SK-N-SH (cell line): Measurements from ENCODE around the gene HIRA.

Experiments used
- GABPA ChIP-seq: IDR thresholded peaks from 2 replicates; pipeline ENCODE4 v1.4.0; 2012; ENCODE audit warnings: low read depth, mild to moderate bottlenecking
- TF ChIP-seq, protein P1 (sequence below): fragments of 200-600 bp; sonication (generic); IDR thresholded peaks from 2 replicates; pipeline ENCODE4 v1.6.1; 2017; ENCODE audit warnings: antibody characterized with exemption, mild to moderate bottlenecking, moderate library complexity
- TF ChIP-seq, protein P2 (sequence below): fragments of 150-350 bp; IDR thresholded peaks from 2 replicates; pipeline ENCODE4 v1.6.1; 2016; ENCODE audit warnings: mild to moderate bottlenecking, low read depth, low read length
- TF ChIP-seq, protein P3 (sequence below): IDR thresholded peaks from 2 replicates; pipeline ENCODE4 v1.6.1; 2012; ENCODE audit warnings: mild to moderate bottlenecking, low read depth, low read length, moderate library complexity

DNA sequence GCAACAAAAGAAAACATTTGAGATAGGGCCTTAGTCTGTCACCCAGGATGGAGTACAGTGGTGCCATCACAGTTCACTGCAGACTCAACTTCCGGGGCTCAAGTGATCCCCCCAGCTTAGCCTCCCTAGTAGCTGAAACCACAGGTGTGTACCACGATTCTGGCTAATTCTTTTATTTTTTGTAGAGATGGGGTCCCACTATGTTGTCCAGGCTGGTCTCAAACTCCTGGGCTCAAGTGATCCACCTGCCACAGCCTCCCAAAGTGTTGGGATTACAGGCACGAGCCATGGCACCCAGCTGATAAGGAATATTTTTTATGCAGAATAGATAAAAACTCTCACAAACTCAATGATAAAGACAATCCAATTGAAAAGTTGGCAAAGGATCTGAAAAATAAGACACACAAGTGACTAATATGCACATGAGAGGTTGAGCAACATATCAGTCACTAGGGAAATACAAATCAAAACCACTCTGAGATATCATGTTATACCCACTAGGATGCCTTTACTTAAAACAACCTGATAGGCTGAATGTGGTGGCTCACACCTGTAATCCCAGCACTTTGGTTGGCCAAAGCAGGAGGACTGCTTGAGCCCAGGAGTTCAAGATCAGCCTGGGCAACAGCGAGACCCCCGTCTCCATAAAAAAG, 106.1 kb downstream of the HIRA start:
- TF ChIP-seq, protein P1, sequence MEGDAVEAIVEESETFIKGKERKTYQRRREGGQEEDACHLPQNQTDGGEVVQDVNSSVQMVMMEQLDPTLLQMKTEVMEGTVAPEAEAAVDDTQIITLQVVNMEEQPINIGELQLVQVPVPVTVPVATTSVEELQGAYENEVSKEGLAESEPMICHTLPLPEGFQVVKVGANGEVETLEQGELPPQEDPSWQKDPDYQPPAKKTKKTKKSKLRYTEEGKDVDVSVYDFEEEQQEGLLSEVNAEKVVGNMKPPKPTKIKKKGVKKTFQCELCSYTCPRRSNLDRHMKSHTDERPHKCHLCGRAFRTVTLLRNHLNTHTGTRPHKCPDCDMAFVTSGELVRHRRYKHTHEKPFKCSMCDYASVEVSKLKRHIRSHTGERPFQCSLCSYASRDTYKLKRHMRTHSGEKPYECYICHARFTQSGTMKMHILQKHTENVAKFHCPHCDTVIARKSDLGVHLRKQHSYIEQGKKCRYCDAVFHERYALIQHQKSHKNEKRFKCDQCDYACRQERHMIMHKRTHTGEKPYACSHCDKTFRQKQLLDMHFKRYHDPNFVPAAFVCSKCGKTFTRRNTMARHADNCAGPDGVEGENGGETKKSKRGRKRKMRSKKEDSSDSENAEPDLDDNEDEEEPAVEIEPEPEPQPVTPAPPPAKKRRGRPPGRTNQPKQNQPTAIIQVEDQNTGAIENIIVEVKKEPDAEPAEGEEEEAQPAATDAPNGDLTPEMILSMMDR, result no peak
- TF ChIP-seq, protein P2, sequence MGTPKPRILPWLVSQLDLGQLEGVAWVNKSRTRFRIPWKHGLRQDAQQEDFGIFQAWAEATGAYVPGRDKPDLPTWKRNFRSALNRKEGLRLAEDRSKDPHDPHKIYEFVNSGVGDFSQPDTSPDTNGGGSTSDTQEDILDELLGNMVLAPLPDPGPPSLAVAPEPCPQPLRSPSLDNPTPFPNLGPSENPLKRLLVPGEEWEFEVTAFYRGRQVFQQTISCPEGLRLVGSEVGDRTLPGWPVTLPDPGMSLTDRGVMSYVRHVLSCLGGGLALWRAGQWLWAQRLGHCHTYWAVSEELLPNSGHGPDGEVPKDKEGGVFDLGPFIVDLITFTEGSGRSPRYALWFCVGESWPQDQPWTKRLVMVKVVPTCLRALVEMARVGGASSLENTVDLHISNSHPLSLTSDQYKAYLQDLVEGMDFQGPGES, result no peak
- no peak for TF ChIP-seq GABPA
- TF ChIP-seq, protein P3, sequence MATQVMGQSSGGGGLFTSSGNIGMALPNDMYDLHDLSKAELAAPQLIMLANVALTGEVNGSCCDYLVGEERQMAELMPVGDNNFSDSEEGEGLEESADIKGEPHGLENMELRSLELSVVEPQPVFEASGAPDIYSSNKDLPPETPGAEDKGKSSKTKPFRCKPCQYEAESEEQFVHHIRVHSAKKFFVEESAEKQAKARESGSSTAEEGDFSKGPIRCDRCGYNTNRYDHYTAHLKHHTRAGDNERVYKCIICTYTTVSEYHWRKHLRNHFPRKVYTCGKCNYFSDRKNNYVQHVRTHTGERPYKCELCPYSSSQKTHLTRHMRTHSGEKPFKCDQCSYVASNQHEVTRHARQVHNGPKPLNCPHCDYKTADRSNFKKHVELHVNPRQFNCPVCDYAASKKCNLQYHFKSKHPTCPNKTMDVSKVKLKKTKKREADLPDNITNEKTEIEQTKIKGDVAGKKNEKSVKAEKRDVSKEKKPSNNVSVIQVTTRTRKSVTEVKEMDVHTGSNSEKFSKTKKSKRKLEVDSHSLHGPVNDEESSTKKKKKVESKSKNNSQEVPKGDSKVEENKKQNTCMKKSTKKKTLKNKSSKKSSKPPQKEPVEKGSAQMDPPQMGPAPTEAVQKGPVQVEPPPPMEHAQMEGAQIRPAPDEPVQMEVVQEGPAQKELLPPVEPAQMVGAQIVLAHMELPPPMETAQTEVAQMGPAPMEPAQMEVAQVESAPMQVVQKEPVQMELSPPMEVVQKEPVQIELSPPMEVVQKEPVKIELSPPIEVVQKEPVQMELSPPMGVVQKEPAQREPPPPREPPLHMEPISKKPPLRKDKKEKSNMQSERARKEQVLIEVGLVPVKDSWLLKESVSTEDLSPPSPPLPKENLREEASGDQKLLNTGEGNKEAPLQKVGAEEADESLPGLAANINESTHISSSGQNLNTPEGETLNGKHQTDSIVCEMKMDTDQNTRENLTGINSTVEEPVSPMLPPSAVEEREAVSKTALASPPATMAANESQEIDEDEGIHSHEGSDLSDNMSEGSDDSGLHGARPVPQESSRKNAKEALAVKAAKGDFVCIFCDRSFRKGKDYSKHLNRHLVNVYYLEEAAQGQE, result no peak
